Left kidney (tissue), 2 donors: Measurements from ENCODE around the gene CADPS2. TPM values are rescaled to one million over a fixed set of nuclear protein-coding genes. Genes with fewer than 3 reads are reported as not detected.
"Not testable (repeated sequence)": the region's sequence is repeated elsewhere in the genome, so short reads cannot be mapped to it uniquely, and the experiment has no call there.

Experiments used
- DNase-seq: peaks from one replicate; pipeline ENCODE4 v3.0.0-alpha.2; 2013
- polyA plus RNA-seq: library from polyadenylated mRNA; unstranded; fragments of 120-200 nt; gene quantifications from one replicate; pipeline ENCODE4 v1.2.1, GENCODE V29; 2013; ENCODE audit not compliant: insufficient read length

CADPS2 gene
- polyA plus RNA-seq, 1 donor, result 51.3 TPM

GRCh38 chr7:122284608-122285007, 601.7 kb downstream of the CADPS2 start:
- DNase-seq, result not testable (repeated sequence)

GRCh38 chr7:122273117-122273516, 613.1 kb downstream of the CADPS2 start:
- no peak for DNase-seq

- no peak for DNase-seq
These were observed 617.0 kb downstream of the CADPS2 start for GRCh38 chr7:122269241-122269640.

Other genes starting within 250 kb of the CADPS2 start
- gene RNF133, start 187.3 kb downstream of the CADPS2 start, polyA plus RNA-seq, result 0.18 TPM
- gene RNF148, start 183.5 kb downstream of the CADPS2 start, polyA plus RNA-seq, result 0.33 TPM
- gene TAS2R16, start 109.2 kb upstream of the CADPS2 start, polyA plus RNA-seq, result not detected